ENCODE data around the gene EXOC3. TPM values are rescaled to one million over a fixed set of nuclear protein-coding genes. Genes with fewer than 3 reads are reported as not detected.

Gene EXOC3
- total RNA-seq, 1 experiment from 2014 or later: 60.1 TPM

DNA sequence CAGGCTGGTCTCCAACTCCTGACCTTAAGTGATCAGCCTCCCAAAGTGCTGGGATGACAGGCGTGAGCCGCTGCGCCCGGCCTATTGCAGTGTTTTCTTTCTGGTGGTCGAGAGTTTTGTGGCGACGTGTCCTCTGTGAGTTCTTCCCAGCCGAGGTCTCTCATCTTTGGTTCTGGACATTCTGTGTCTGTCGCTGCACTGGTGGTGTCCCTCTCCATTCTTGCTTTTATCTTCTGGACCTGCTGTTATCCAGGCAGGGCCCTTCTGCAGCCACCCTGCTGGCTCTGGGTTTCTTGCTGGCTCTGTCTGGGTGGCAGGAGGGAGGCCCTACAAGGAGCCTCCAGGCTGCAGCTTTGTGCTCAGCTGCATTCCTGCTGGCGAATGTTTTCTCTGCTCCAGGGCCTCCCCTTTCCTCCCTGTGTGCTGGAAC, 49.1 kb upstream of the EXOC3 start (continued):
- TF ChIP-seq, protein P1, sequence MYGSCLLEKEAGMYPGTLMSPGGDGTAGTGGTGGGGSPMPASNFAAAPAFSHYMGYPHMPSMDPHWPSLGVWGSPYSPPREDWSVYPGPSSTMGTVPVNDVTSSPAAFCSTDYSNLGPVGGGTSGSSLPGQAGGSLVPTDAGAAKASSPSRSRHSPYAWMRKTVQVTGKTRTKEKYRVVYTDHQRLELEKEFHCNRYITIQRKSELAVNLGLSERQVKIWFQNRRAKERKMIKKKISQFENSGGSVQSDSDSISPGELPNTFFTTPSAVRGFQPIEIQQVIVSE (CRISPR knock-in tag; IDR thresholded peaks at IDR 0.05; ENCODE audit: borderline replicate concordance): no peak
- no peak for TF ChIP-seq ZNF396 (CRISPR knock-in tag; IDR thresholded peaks at IDR 0.05; ENCODE audit: borderline replicate concordance)
- TF ChIP-seq SMAD4 (CRISPR knock-in tag; IDR thresholded peaks at IDR 0.05): no peak
- no peak for TF ChIP-seq TEAD1 (CRISPR knock-in tag; IDR thresholded peaks at IDR 0.05)
- TF ChIP-seq MXD4 (CRISPR knock-in tag; IDR thresholded peaks at IDR 0.05; ENCODE audit: borderline replicate concordance): no peak
- no peak for TF ChIP-seq ZMAT4 (CRISPR knock-in tag; IDR thresholded peaks at IDR 0.05)
- no peak for TF ChIP-seq GRHL2 (CRISPR knock-in tag; IDR thresholded peaks at IDR 0.05; ENCODE audit: insufficient replicate concordance, severe bottlenecking)
- TF ChIP-seq TCF7 (CRISPR knock-in tag; IDR thresholded peaks at IDR 0.05; ENCODE audit: low read depth): no peak
- TF ChIP-seq ZNF138 (CRISPR knock-in tag; conservative IDR thresholded peaks at IDR 0.05): no peak
- no peak for TF ChIP-seq EMX1 (CRISPR knock-in tag; IDR thresholded peaks at IDR 0.05)

DNA sequence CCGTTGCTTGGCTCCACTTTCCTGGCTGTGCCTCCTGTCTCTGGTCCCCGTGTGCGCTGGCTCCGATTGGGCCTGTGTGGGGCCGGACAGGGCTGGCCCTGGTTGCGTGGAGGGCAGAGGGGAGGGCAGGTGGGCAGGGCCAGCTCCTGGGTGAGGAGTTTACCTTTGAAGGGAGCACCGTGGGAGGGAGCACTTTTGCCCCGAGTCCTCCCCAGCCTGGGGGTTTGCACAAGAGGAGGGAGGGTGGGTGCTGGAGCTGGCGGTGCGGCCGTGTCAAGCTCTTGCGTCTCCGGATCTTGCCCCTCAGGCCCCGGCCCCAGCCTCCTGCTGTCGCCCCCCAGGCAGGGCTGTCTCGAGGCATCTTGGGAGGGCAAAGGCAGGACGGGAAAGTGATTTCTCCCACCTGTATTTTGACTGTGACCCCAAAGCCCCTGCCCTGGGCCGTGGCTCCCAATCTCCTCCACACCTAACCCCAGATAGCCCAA, 48.3 kb upstream of the EXOC3 start:
- ChIA-PET POLR2A (no interaction called here), CTCF (interaction anchor here (1.1 to 3.7 kb wide), 6 partner anchors 17 to 78 kb away, joined by 3 to 16 read pairs (median 7); no protein-coding TSS in a partner anchor)
- TF ChIP-seq GTF2I (CRISPR knock-in tag; conservative IDR thresholded peaks at IDR 0.05) (no peak), TCF7 (CRISPR knock-in tag; IDR thresholded peaks at IDR 0.05; ENCODE audit: low read depth) (no peak), ZNF263 (CRISPR knock-in tag; IDR thresholded peaks at IDR 0.05; ENCODE audit: low read depth) (peak; percentile 89)
- no peak overlapping the region for H3K4me3 Mint-ChIP-seq
- no peaks in the 10 kb centered on the region for H3K36me3 Mint-ChIP-seq
- no peak for ATAC-seq
- no peak overlapping the region; the same call in 1 of the 2 replicates for H3K27ac Mint-ChIP-seq
- peaks cover 17% of the 10 kb centered on the region for H3K4me1 Mint-ChIP-seq
- H3K27me3 Mint-ChIP-seq (ENCODE audit: low read depth): 0 out of 2 replicates have a peak, but pooled peaks cover 5% of the 10 kb centered on the region
- no peaks in the 10 kb centered on the region for H3K9me3 Mint-ChIP-seq
- DNase-seq (ENCODE audit: low spot score): no peak

GRCh38 chr5:395156-395920, 47.6 kb upstream of the EXOC3 start:
- peaks cover 10% of the 10 kb centered on the region; the same call in 1 of the 2 replicates for H3K27me3 Mint-ChIP-seq (ENCODE audit: low read depth)
- ChIA-PET POLR2A (no interaction called here), CTCF (interaction anchor here (1.1 to 3.7 kb wide), 6 partner anchors 16 to 78 kb away, joined by 3 to 16 read pairs (median 5); no protein-coding TSS in a partner anchor)
- H3K9me3 Mint-ChIP-seq: no peaks in the 10 kb centered on the region
- no peak for DNase-seq (ENCODE audit: low spot score)
- no peak overlapping the region; the same call in 1 of the 2 replicates for H3K27ac Mint-ChIP-seq
- no peaks in the 10 kb centered on the region for H3K36me3 Mint-ChIP-seq
- H3K4me1 Mint-ChIP-seq: peaks cover 16% of the 10 kb centered on the region
- ATAC-seq: no peak
- no peak overlapping the region for H3K4me3 Mint-ChIP-seq
- TF ChIP-seq, protein P2, sequence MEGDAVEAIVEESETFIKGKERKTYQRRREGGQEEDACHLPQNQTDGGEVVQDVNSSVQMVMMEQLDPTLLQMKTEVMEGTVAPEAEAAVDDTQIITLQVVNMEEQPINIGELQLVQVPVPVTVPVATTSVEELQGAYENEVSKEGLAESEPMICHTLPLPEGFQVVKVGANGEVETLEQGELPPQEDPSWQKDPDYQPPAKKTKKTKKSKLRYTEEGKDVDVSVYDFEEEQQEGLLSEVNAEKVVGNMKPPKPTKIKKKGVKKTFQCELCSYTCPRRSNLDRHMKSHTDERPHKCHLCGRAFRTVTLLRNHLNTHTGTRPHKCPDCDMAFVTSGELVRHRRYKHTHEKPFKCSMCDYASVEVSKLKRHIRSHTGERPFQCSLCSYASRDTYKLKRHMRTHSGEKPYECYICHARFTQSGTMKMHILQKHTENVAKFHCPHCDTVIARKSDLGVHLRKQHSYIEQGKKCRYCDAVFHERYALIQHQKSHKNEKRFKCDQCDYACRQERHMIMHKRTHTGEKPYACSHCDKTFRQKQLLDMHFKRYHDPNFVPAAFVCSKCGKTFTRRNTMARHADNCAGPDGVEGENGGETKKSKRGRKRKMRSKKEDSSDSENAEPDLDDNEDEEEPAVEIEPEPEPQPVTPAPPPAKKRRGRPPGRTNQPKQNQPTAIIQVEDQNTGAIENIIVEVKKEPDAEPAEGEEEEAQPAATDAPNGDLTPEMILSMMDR (IDR thresholded peaks at IDR 0.05): no peak
- TF ChIP-seq CREM (CRISPR knock-in tag; IDR thresholded peaks at IDR 0.05): no peak
- no peak for TF ChIP-seq RELA (CRISPR knock-in tag; IDR thresholded peaks at IDR 0.05; ENCODE audit: borderline replicate concordance)
- no peak for TF ChIP-seq ERG (CRISPR knock-in tag; IDR thresholded peaks at IDR 0.05)
- no peak for TF ChIP-seq CREB1 (CRISPR knock-in tag; IDR thresholded peaks at IDR 0.05)
- TF ChIP-seq ATF2 (CRISPR knock-in tag; IDR thresholded peaks at IDR 0.05; ENCODE audit: borderline replicate concordance, low read depth): no peak
- TF ChIP-seq ARID4B (CRISPR knock-in tag; IDR thresholded peaks at IDR 0.05; ENCODE audit: borderline replicate concordance): no peak
- TF ChIP-seq ZNF671 (CRISPR knock-in tag; IDR thresholded peaks at IDR 0.05): no peak
- no peak for TF ChIP-seq ZNF121 (CRISPR knock-in tag; IDR thresholded peaks at IDR 0.05)
- no peak for TF ChIP-seq GTF2I (CRISPR knock-in tag; conservative IDR thresholded peaks at IDR 0.05)
- no peak for TF ChIP-seq ZNF263 (CRISPR knock-in tag; IDR thresholded peaks at IDR 0.05; ENCODE audit: low read depth)
- no peak for TF ChIP-seq RORB (CRISPR knock-in tag; IDR thresholded peaks at IDR 0.05)

Measured in WTC11 (cell line).